ENCODE data around the gene GNAL.

- TF ChIP-seq POLR2AphosphoS5 (IDR thresholded peaks at IDR 0.05) (no peak), CTCF (IDR thresholded peaks at IDR 0.05 in 8 of 11, conservative IDR thresholded peaks at IDR 0.05 in 3 of 11) (no peak)
These were observed 17.9 kb upstream of the GNAL start for GRCh38 chr18:11671156-11671555.

Measured in spleen (tissue), 7 donors.